K562 (cell line): Measurements from ENCODE around the gene KRTAP22-2. TPM values are rescaled to one million over a fixed set of nuclear protein-coding genes. Genes with fewer than 3 reads are reported as not detected.

Experiments used
- ATAC-seq: fragments of 200-7000 bp; cut with Tn5 transposase; 3 replicates; pipeline ENCODE4 v1.9.1; 2020; ENCODE audit warnings: moderate library complexity
- BruUV-seq: library from RNA; stranded (reverse); fragments of 400-500 nt; replicated peaks from 2 replicates; lab custom pipeline; 2021; lab: Mats Ljungman, UMichigan
- CTCF ChIA-PET: fragments of 300-600 bp; formaldehyde crosslinking; extraction: SDS; loops from one replicate; lab custom pipeline; 2021; ENCODE audit warnings: low intra/inter-chr PET ratio; lab: Yijun Ruan, JAX
- POLR2A ChIA-PET: fragments of 300-600, 350-650 bp; sonication (Branson Sonifier 250); formaldehyde crosslinking; extraction: SDS; loops from one replicate; lab custom pipeline; 2021; ENCODE audit warnings: antibody characterized with exemption, inconsistent platforms; lab: Yijun Ruan, JAX
- DNase-seq, 4 experiments: peaks; one replicate each; pipeline versions ENCODE4 v3.0.0 to v3.0.0-alpha.2; 2011 to 2018; ENCODE audit warnings: low spot score in 3 of 4, mixed read lengths in 3 of 4; ENCODE audit errors: extremely low read depth in 1 of 4
- FAIRE-seq: peaks from 2 replicates; lab custom pipeline; 2011; peaks lifted over from hg19 to GRCh38; lab: Jason Lieb, UNC
- H2AFZ ChIP-seq: 2 replicates; pipeline ENCODE4 v1.6.0; 2011; ENCODE audit warnings: low read depth, low read length, control low read depth, inconsistent platforms
- H3K27ac ChIP-seq: fragments of 200-600 bp; 3 replicates; pipeline ENCODE4 v1.8.0; 2011; ENCODE audit warnings: low read depth, mild to moderate bottlenecking, control low read depth, inconsistent platforms, low read length, moderate library complexity, mixed read lengths; ENCODE audit errors: extremely low read depth
- H3K27me3 ChIP-seq, 2 experiments: fragments of 300-600 bp in 1 of 2; 2 replicates in 1 of 2; 3 replicates in 1 of 2; pipeline versions ENCODE4 v1.6.0 to v1.8.0; 2011; ENCODE audit warnings: inconsistent platforms in 2 of 2, low read length in 2 of 2, mild to moderate bottlenecking in 1 of 2, mixed read lengths in 1 of 2, moderate library complexity in 1 of 2; ENCODE audit not compliant: control insufficient read depth in 2 of 2, insufficient read depth in 2 of 2
- H3K36me3 ChIP-seq: fragments of 300-600 bp; 3 replicates; pipeline ENCODE4 v1.8.0; 2011; ENCODE audit warnings: mild to moderate bottlenecking, low read length, inconsistent platforms; ENCODE audit not compliant: control insufficient read depth, insufficient read depth
- H3K4me1 ChIP-seq, 2 experiments: fragments of 200-600 bp in 1 of 2; replicated peaks in 1 of 2; 2 replicates in 1 of 2; 3 replicates in 1 of 2; pipeline versions ENCODE4 v1.5.1 to v1.8.0; 2011; ENCODE audit warnings: inconsistent platforms in 2 of 2, low read length in 2 of 2, mild to moderate bottlenecking in 1 of 2, mixed read lengths in 1 of 2, moderate library complexity in 1 of 2; ENCODE audit not compliant: control insufficient read depth in 2 of 2, insufficient read depth in 2 of 2
- H3K4me2 ChIP-seq: 2 replicates; pipeline ENCODE4 v1.6.1; 2011; ENCODE audit warnings: low read length, control low read depth, inconsistent platforms, mixed read lengths; ENCODE audit not compliant: insufficient read depth
- H3K4me3 ChIP-seq: fragments of 200-600 bp; sonication (generic), shearing (Covaris generic); 2 replicates; pipeline ENCODE4 v1.5.1; 2016; ENCODE audit warnings: control low read depth, inconsistent platforms
- H3K79me2 ChIP-seq: fragments of 200-600 bp; 3 replicates; pipeline ENCODE4 v1.8.0; 2011; ENCODE audit warnings: low read length, inconsistent platforms; ENCODE audit not compliant: control insufficient read depth, insufficient read depth
- H3K9ac ChIP-seq, 2 experiments: 2 replicates each; pipeline versions ENCODE4 v1.6.0 to v1.6.1; 2011; ENCODE audit warnings: low read depth in 2 of 2, low read length in 2 of 2, control low read depth in 1 of 2, inconsistent platforms in 1 of 2, mild to moderate bottlenecking in 1 of 2, mixed read lengths in 1 of 2; ENCODE audit not compliant: insufficient read depth in 1 of 2
- H3K9me1 ChIP-seq: one replicate; pipeline ENCODE4 v1.6.0; 2011; ENCODE audit warnings: inconsistent platforms, mild to moderate bottlenecking, low read length, moderate library complexity; ENCODE audit not compliant: control insufficient read depth, insufficient read depth
- H3K9me3 ChIP-seq: replicated peaks from 2 replicates; pipeline ENCODE4 v1.5.1; 2011; ENCODE audit warnings: low read depth, low read length, inconsistent platforms; ENCODE audit not compliant: control insufficient read depth, insufficient read depth
- H4K20me1 ChIP-seq: replicated peaks from 2 replicates; pipeline ENCODE4 v1.6.1; 2011; ENCODE audit warnings: low read length, inconsistent platforms, mixed read lengths; ENCODE audit not compliant: control insufficient read depth, insufficient read depth
- CEBPB ChIP-seq: fragments of 450-650 bp; IDR thresholded peaks from 2 replicates; pipeline ENCODE4 v1.6.1; 2016; ENCODE audit warnings: missing genetic modification characterization, missing compliant biosample characterization
- EP400 ChIP-seq: fragments of 450-650 bp; IDR thresholded peaks from 2 replicates; pipeline ENCODE4 v1.6.1; 2017; ENCODE audit warnings: antibody characterized with exemption, mild to moderate bottlenecking, moderate library complexity
- ETV6 ChIP-seq, 3 experiments: fragments of 150-350 bp in 1 of 3; sonication (generic) in 1 of 3; formaldehyde crosslinking in 1 of 3; IDR thresholded peaks; 2 replicates each; pipeline versions ENCODE4 v1.6.1 to v1.8.0; 2014 to 2022; ENCODE audit warnings: borderline replicate concordance in 2 of 3, low read depth in 2 of 3, antibody characterized with exemption in 1 of 3, low read length in 1 of 3, mild to moderate bottlenecking in 1 of 3, missing genetic modification reagents in 1 of 3
- MED1 ChIP-seq: sonication (generic); formaldehyde crosslinking; IDR thresholded peaks from 2 replicates; pipeline ENCODE4 v1.8.1; 2023; ENCODE audit warnings: missing genetic modification reagents, borderline replicate concordance
- PHF20 ChIP-seq: fragments of 450-650 bp; IDR thresholded peaks from 2 replicates; pipeline ENCODE4 v1.6.1; 2018; ENCODE audit not compliant: partially characterized antibody
- TRIM24 ChIP-seq, 2 experiments: fragments of 450-650 bp; IDR thresholded peaks; 2 replicates each; pipeline ENCODE4 v1.6.1; 2016
- ZC3H11A ChIP-seq: IDR thresholded peaks from 2 replicates; pipeline ENCODE4 v1.6.1; 2012; ENCODE audit warnings: low read depth, low read length, improper control_type of control experiment
- ZNF512 ChIP-seq: IDR thresholded peaks from 2 replicates; pipeline ENCODE4 v1.6.1; 2016; ENCODE audit warnings: missing genetic modification characterization, missing compliant biosample characterization
- ZNF592 ChIP-seq: fragments of 450-650 bp; IDR thresholded peaks from 2 replicates; pipeline ENCODE4 v1.6.1; 2017; ENCODE audit warnings: antibody characterized with exemption, mild to moderate bottlenecking
- WGBS: fragments of 100-300 bp; shearing (Covaris generic); methylation state at CpG from one replicate; pipeline ENCODE4 v1.1.6; 2016; ENCODE audit warnings: low coverage, mixed read lengths; ENCODE audit not compliant: insufficient coverage; ENCODE audit errors: missing lambda C conversion rate; 5-methylcytosine and 5-hydroxymethylcytosine counted together
- in situ Hi-C: fragments of 300-500 bp; cut with MboI; formaldehyde crosslinking; loops from 4 replicates; pipeline ENCODE4 v1.15.0; 2018; ENCODE audit warnings: inconsistent platforms, mixed read lengths
- intact Hi-C: fragments of 100-400 bp; cut with micrococcal nuclease; formaldehyde crosslinking; loops from 2 replicates; pipeline ENCODE4 v1.14.2; 2022
- polyA plus RNA-seq, 8 experiments: library from polyadenylated mRNA; depleted of rRNA in 4 of 8; stranded (reverse) in 5 of 8; unstranded in 3 of 8; fragments of >200 nt; fragmentation: Nextera tagmentation in 2 of 8; fragmentation: Illumina TruSeq in 1 of 8; extraction: Ambion mirVana in 2 of 8; extraction: Trizol in 1 of 8; gene quantifications; 2 replicates each; pipeline versions ENCODE4 v1.2.1 to v1.2.3, GENCODE V29; 2011 to 2014; ENCODE audit warnings: inconsistent platforms in 1 of 8, missing spikeins in 1 of 8
- total RNA-seq, 7 experiments: library from RNA; depleted of rRNA in 6 of 7; stranded (reverse); fragments of >200 nt in 6 of 7; fragmentation: Illumina TruSeq in 2 of 7; extraction: Trizol in 2 of 7; gene quantifications; 2 replicates each; pipeline versions ENCODE4 v1.2.1 to v1.2.3, GENCODE V29; 2011 to 2021; ENCODE audit warnings: low replicate concordance in 1 of 7

Gene KRTAP22-2
- total and polyA plus RNA-seq, 9 of the 15 experiments (the other 6 are each of a cell fraction or from before 2014, with no cell fraction given) = not detected

- Histone ChIP-seq H3K4me1 (no peaks in the 10 kb centered on the region), H3K36me3 (no peaks in the 10 kb centered on the region), H3K4me2 (no peak overlapping the region), H3K27me3 (no peaks in the 10 kb centered on the region), H3K9ac (no peak overlapping the region), H3K27ac (no peak overlapping the region), H2AFZ (no peak overlapping the region), H3K9me3 (no peaks in the 10 kb centered on the region; the same call in 1 of the 2 replicates), H3K79me2 (no peaks in the 10 kb centered on the region), H3K9me1 (no peaks in the 10 kb centered on the region), H4K20me1 (no peaks in the 10 kb centered on the region), H3K4me3 (no peak overlapping the region)
- no peak for ATAC-seq
- intact Hi-C loops = no loop called here
- CTCF ChIA-PET = no interaction called here
- in situ Hi-C loops = no loop called here
- DNase-seq = no peak
- WGBS = 0% methylated on average over 1 of the region's 1 CpG
- BruUV-seq = no TSS peak
- TF ChIP-seq CEBPB (no peak), PHF20 (no peak), ZNF512 (no peak)
- no peak for FAIRE-seq
- POLR2A ChIA-PET = no interaction called here
Observed at GRCh38 chr21:30579346-30579745, 10.9 kb downstream of the KRTAP22-2 start.

- in situ Hi-C loops = no loop called here
- no TSS peak for BruUV-seq
- POLR2A ChIA-PET = no interaction called here
- TF ChIP-seq TRIM24 (IDR thresholded peaks at IDR 0.05) = no peak
- TF ChIP-seq ZNF592 = no peak
- no peak for TF ChIP-seq ETV6 (IDR thresholded peaks at IDR 0.05; ENCODE audit: borderline replicate concordance in 1 of 2, low read depth in 2 of 2, low read length in 1 of 2)
- no peak for TF ChIP-seq ETV6 (CRISPR knock-in tag; IDR thresholded peaks at IDR 0.05; ENCODE audit: borderline replicate concordance)
- TF ChIP-seq EP400 = no peak
- no peak for TF ChIP-seq MED1 (CRISPR knock-in tag)
- no peak for TF ChIP-seq ZC3H11A
Observed at GRCh38 chr21:30577766-30578165, 12.4 kb downstream of the KRTAP22-2 start.

More at GRCh38 chr21:30577766-30578165, 12.4 kb downstream of the KRTAP22-2 start:
- FAIRE-seq = no peak
- Histone ChIP-seq H4K20me1 (no peaks in the 10 kb centered on the region), H3K9ac (no peak overlapping the region), H3K4me3 (no peak overlapping the region), H3K4me2 (no peak overlapping the region), H3K79me2 (no peaks in the 10 kb centered on the region), H3K4me1 (no peaks in the 10 kb centered on the region), H3K9me3 (no peaks in the 10 kb centered on the region; the same call in 1 of the 2 replicates), H3K27ac (no peak overlapping the region), H3K36me3 (no peaks in the 10 kb centered on the region), H3K9me1 (no peaks in the 10 kb centered on the region), H2AFZ (no peak overlapping the region), H3K27me3 (no peaks in the 10 kb centered on the region)
- CTCF ChIA-PET = no interaction called here
- intact Hi-C loops = no loop called here
- no peak for ATAC-seq
- DNase-seq = no peak
